HG03442 (cell line): Measurements from ENCODE around the gene SAMM50.
A peak's percentile ranks its signal among the peaks of the same experiment; 100 is the strongest.

Experiments
- ATAC-seq: cut with Tn5 transposase; IDR thresholded peaks from one replicate; pipeline ENCODE4 v1.9.1; 2021; ENCODE audit warnings: mild to moderate bottlenecking, moderate library complexity; ENCODE audit not compliant: unreplicated experiment

Gene SAMM50

DNA sequence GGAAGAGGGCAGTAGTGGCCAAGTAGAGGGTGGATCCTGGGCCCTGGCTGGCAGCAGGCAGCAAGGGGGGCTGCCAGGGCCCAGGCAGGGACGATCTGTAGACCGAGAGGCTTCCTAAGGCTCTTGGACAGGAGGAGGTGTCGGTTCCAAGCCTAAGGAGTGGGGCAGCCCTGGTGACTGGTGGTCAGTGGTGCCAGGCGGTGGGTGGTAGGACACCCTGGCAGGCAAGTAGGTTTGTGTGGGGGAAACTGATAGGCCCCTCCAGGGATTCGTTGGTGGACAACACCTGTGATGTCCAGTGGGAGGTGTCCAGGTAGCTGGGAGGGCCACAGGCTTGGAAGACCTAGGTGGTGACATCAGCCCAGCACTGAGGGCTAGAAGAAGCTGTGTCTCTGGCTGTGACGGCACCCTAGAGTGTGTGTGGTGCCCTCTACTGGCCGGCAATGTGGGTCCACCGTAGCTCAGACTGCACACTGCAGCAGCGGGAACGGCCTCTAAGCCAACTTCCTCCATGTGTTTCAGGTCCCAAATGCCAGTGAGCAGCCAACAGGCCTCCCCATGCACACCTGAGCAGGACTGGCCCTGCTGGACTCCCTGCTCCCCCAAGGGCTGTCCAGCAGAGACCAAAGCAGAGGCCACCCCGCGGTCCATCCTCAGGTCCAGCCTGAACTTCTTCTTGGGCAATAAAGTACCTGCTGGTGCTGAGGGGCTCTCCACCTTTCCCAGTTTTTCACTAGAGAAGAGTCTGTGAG lies 9.4 kb upstream of the SAMM50 start:
- no peak for ATAC-seq

- no peak for ATAC-seq
Observed at GRCh38 chr22:43946384-43946667, 8.9 kb upstream of the SAMM50 start.

- ATAC-seq = no peak
Observed at GRCh38 chr22:43948836-43949406, 6.3 kb upstream of the SAMM50 start.

DNA sequence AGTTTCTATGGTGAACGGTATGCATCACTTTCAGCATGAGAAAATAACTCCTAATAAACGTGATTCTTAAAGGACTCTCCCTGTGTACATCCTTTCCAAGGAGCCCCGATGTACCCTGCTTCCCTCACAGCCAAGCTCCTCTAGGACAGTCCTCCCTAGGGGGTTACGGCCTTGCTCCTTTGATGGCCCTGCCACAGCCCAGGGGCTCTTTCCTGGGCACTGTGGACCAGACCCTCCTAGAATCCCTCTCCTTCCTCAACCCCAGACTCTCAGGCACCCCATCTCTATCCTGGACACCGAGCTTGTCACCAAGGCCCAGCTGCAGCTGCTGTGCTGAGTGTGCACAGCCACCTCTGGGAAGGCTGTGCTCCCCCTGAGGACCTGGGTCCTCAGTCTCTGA lies 3.9 kb upstream of the SAMM50 start:
- no peak for ATAC-seq

DNA sequence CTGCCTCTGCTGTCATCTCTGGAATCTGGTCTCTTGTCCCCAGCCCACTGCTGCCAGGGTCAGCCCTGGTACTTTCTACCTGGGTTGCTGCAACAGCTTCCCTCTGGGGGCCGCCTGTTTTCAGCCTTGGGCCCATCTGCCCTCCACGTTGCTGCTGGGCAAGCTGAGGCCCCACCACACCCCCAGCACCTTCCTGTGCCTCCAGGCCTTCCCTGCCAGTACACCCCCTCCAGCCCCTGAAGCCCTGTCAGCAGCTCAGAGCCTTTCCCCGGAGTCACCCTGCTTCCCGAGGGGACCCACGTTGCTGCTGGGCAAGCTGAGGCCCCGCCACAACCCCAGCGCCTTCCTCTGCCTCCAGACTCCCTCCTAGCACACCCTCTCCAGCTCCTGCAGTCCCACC lies 3.3 kb upstream of the SAMM50 start:
- ATAC-seq = no peak

DNA sequence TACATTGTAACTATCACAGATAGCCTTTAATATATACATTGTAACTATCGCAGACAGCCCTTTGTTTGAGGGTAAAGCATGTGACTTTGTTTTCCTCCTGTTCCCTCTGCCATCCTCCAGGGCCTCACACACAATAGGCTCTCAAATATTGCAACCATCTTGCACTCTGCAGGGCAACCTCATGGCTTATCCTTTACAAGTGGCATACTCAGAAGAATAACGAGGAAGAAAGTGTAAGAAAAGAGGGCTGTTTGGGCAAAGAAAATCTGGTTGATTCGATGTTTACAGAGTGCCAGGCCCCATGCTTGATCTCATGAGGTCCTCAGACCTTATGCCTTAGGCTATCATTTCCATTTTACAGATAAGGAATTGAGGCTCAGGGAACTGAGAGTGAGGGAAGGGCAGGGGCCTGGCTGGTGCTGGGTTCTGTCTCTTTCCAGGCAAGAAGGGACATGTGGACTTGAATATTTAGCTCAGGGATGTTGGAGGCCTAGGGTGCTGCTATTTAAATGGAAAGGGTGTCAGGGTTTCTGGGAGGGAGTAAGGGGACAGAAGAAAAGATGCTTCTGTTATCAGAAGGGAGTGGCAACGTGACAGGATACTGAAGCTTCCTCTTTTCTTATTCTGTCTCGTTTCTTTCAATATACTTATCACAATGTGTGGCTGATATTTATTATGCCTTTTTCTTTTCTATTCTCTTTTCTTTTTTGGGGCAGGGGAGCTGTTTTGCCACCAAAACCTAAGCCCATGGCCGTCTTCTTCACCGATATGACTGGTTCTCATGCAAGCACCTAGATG lies 1.1 kb upstream of the SAMM50 start:
- ATAC-seq = no peak

GRCh38 chr22:43955883-43956782 lies 891 bp downstream of the SAMM50 start:
- peak; percentile 21 for ATAC-seq

- ATAC-seq = no peak
Observed at GRCh38 chr22:43956805-43957463, 1.7 kb downstream of the SAMM50 start.

GRCh38 chr22:43957871-43958270 lies 2.6 kb downstream of the SAMM50 start:
- ATAC-seq = no peak

DNA sequence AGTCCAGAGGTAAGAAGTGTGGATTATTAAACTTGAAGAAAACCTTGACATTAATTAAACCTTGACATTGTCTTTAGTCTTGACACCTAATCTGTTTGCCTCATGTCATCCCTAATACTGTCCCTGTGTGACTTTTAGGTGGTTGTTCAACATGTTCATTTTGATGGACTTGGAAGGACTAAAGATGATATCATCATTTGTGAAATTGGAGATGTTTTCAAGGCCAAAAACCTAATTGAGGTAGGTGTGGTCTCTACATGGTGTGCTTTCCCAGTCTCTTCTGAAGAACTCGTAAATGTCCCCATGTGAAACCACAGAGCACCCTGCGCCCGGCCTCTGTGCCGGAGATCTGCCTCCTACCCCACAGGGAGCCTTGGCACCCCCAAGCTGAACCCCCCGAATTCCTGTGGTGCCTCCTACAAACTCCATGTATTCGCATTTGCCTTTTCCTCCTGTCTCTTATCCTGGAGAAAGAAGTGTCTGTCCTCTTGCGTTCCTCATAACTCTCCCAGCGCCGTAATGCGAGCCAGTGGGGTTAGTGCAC lies 9.1 kb downstream of the SAMM50 start:
- ATAC-seq = no peak

DNA sequence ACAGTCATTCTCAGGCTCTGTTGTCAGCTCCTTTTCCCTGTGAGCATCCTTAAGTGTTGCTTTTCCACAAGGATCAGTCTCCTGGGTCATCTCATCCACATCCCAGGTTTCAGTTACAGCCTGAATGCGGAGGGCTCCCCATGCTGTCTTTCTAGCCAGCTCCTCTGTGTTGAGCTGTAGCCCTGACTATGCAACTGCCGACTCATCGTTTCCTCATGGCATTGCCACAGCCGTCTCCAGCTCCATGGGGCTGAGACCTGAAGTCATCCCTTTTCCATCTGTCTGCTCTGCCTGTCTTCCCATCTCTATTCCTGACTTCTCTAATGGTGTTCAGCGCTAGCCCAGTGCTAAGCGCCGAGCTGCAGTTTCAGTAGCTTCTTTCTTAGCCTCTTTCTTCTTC lies 11.8 kb downstream of the SAMM50 start:
- ATAC-seq = no peak

DNA sequence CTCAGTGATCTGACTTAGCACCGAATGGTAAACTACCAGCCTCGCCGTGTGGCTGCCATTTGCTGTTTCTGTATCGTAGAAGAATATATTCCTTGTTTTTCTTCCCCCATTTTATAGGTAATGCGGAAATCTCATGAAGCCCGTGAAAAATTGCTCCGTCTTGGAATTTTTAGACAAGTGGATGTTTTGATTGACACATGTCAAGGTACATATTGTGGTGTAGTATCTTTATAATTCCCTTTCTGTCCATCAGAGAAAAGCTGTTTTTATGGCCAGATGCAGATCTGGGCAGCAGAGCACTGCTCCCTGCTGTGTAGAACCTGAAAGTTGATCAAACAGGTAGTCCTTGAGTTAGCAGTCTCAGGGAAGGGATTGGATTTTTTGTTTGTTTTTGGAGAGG lies 13.4 kb downstream of the SAMM50 start:
- no peak for ATAC-seq

DNA sequence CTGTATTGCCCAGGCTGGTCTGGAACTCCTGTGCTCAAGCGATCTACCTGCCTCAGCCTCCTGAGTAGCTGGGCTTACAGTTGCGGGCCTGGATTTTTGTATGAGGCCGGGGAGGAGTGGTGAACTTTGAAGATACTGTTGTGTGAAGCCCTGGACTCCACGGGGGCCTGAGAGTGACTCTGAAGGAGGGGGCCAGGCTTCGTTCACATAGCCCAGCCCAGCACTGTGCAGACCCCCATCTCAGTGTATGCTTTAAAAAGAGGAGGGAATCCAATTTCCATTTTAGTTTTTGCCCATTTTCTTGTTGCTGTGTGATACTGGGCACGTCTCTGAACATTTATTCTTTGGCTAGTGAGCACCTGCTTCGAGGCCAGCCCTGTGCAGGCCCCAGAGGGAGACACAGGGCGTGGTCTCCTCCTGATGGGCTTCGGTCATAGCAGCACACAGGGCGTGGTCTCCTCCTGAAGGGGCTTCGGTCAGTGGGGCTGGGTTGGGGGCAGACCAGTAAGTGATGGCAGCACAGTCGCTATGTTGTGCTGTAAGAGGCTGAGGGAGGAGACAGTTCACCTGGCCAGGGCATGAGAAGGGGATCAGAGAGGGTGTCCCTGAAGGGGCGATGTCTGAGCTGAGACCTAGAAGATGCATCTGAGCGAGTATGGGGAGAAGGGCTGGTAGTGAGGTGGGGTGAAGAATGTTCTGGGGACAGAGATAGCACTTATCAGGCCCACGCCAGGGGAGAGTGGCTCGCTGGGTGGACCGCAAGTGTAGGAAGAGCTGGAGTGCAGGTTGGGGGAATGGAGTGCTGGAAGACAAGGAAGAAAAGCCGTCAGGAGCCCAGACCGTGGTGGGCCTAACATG lies 14.0 kb downstream of the SAMM50 start:
- no peak for ATAC-seq

DNA sequence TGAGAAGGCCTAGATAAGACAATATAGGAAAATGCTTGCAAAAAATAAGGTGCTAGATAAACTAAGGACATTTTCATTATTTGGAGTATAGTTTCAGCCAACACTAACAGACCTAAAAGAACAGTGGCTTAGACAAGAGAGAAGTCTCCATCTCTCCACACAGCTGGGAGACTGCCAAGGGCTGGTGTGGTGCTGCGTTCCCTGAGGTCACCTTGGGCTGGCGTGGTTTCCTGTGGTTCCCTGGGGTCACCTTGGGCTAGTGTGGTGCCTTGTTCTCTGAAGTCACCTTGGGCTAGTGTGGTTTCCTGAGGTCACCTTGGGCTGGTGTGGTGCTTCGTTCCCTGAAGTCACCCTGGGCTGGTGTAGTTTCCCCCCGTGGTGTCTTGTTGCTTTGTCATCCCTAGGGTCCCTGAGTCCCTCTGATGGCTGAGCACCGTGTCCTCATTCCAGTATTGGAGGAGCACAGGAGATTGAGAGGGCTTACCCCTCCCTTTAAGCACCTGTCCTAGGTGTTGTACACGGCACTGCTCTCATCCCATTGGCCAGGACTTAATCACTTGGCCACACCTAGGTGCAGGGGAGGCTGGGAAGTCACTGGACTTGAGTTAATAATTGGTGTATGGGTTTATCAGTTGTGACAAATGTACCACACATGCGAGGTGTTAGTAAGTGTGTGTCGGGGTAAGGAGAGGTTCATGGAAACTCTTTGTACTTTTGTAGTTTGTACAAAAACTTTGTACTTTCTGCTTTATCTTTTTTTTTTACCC lies 14.9 kb downstream of the SAMM50 start:
- ATAC-seq = no peak

DNA sequence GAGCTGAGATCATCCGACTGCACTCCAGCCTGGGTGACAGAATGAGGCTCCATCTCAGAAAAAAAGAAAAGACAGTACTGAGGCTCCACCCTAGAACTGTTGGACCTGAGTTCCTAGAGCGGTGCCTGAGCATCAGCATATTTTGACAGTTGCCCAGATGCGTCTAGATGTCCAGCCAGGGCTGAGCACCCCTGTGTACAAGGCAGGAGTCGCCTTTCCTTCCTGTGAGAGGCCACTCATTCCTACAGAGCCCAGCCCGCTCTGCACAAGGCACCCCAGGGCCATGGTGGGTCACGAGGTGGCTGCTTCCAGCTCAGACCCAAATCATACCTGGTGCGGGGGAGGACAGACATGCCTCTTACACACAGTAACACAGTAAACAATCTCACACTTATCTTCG lies 15.9 kb downstream of the SAMM50 start:
- no peak for ATAC-seq

DNA sequence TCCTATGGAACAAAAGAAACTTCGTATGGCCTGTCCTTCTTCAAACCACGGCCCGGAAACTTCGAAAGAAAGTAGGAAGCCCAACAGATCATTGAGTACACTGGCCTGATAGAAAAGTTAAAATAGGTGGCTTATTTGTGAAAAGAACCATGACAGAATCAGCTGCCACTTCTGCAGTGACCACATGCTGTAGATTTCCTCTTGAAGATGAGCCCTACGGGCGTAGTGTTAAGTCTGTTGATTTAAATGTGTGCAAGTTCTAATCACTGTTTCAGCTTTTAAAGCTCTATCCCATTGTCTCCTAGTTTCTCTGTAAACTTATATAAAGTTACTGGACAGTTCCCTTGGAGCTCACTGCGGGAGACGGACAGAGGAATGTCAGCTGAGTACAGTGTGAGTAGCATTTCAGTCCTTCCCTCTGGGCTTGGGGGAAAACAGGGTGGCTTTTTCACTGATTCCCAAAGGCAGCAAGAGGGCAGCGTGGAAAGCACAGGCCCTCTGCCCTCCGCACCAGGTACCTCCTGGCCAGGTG lies 17.8 kb downstream of the SAMM50 start:
- no peak for ATAC-seq

DNA sequence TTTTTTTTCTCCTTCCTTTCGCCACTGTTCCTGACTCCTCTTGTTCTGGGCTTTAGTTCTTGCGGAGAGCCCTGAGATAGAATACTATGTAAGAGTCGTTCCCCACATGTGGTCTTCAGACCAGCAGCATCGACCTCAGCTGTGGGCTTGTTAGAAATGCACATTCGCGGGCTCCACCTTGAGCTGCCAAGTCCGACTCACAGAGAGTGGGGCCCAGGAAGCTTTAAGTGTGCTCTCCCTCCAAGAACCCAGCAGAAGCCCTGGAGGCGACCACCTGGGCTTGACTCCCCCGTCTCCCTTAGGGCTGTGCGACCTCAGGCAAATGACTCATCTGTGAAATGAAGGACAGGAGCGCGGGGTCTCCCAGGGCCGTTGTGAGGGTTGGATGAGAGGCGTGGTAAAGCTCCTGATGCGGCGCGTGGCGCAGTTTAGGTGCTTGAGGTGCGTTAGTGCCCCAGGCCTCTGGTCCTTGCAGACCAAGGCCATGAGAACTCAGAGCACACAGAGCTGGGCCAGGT lies 18.8 kb downstream of the SAMM50 start:
- no peak for ATAC-seq

- ATAC-seq = no peak
Observed at GRCh38 chr22:43975041-43975440, 19.8 kb downstream of the SAMM50 start.
